ENCODE measurements around the gene SAMD11.
"Not testable (repeated sequence)": the region's sequence is repeated elsewhere in the genome, so short reads cannot be mapped to it uniquely, and the experiment has no call there.

SAMD11 gene

DNA sequence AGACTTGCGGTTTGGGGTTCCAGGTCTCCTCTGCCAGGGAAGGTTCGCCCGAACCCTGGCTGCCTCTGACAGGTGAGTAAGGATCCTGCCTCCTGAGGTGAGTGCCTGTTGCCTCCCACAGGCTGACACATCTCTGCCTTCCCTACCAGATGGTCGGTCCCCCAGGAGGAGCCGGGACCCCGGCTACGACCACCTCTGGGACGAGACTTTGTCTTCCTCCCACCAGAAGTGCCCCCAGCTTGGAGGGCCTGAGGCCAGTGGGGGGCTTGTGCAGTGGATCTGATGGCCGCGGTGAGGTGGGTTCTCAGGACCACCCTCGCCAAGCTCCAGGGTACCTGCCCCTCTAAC, 50.5 kb downstream of the SAMD11 start:
- DNase-seq (ENCODE audit: low read depth in 4 of 4, low spot score in 1 of 4), result no peak

GRCh38 chr1:974687-975328, 51.1 kb downstream of the SAMD11 start:
- no peak for DNase-seq (ENCODE audit: low read depth in 4 of 4, low spot score in 1 of 4)

GRCh38 chr1:975365-975764, 51.6 kb downstream of the SAMD11 start:
- DNase-seq (ENCODE audit: low read depth in 4 of 4, low spot score in 1 of 4), result no peak

- DNase-seq (ENCODE audit: low read depth in 4 of 4, low spot score in 1 of 4), result peak in 2 of 4 experiments; percentile 48 to 49
These were observed 52.4 kb downstream of the SAMD11 start for GRCh38 chr1:975896-976683.

GRCh38 chr1:976791-977190, 53.1 kb downstream of the SAMD11 start:
- DNase-seq (ENCODE audit: low read depth in 4 of 4, low spot score in 1 of 4), result not testable (repeated sequence)

- DNase-seq (ENCODE audit: low read depth in 4 of 4, low spot score in 1 of 4), result no peak
These were observed 54.5 kb downstream of the SAMD11 start for GRCh38 chr1:978069-978834.

GRCh38 chr1:978835-979743, 55.4 kb downstream of the SAMD11 start:
- no peak for DNase-seq (ENCODE audit: low read depth in 4 of 4, low spot score in 1 of 4)

- no peak for DNase-seq (ENCODE audit: low read depth in 4 of 4, low spot score in 1 of 4)
These were observed 56.0 kb downstream of the SAMD11 start for GRCh38 chr1:979744-980072.

- DNase-seq (ENCODE audit: low read depth in 4 of 4, low spot score in 1 of 4), result no peak
These were observed 56.4 kb downstream of the SAMD11 start for GRCh38 chr1:980137-980571.

- DNase-seq (ENCODE audit: low read depth in 4 of 4, low spot score in 1 of 4), result no peak
These were observed 57.1 kb downstream of the SAMD11 start for GRCh38 chr1:980602-981395.

DNA sequence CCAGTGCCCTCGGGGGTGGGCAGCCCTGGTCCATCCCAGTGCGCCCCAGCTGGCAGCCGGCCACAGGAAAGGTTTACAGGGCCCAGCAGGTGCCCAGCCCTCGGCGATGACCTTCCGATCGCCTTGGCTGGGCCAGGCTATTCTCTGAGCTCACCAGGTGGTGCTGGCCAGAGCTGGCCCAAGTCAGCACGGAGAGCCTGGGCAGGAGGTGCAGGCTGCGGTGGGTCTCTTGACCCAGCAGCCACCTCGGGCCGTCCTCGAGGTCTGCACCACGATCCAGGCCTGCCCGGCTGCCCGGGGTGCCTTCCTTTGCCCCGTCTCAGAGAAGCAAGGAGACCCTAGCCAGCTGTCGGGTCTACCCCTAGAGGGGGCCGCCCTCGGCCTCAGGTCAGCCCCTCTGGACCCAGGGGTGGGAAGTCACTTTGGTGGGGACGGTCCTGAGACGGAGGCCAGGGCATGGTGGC, 57.8 kb downstream of the SAMD11 start:
- DNase-seq (ENCODE audit: low read depth in 4 of 4, low spot score in 1 of 4), result no peak

DNA sequence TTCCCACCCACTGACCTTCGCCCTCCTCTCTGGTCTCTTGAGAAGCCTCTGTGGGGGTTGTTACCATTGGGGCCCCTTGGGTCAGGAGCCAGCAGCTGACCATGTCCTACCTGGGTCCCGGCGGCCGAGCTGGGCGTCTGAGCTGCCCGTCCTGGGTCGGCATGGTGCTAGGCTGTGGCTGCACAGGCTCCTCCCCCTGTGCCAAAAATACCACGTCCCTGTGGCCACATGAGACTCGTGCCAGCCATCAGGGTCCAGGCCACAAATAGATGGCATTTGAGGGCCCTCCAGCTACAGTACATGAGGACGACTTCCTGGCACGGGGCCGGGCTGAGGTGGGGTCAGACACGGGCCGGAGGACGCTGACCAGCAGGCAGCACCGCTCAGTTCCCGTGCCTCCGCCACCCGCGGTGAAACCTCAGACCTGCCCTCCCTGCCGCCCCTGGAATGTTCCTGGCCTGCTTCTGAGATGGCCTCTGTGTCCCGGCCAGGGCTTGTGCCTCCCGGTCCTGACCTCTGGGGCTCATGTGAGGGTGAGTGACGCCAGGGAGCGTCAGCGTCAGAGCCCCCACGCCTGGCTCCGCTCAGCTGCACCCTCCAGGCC, 58.3 kb downstream of the SAMD11 start, which contains the start of gene PERM1:
PERM1 (minus strand) TSS at position 139 of the 604 bp plus-strand sequence. CDS start 1,064 bp downstream, outside the sequence.
- DNase-seq (ENCODE audit: low read depth in 4 of 4, low spot score in 1 of 4), result no peak

- no peak for DNase-seq (ENCODE audit: low read depth in 4 of 4, low spot score in 1 of 4)
These were observed 59.2 kb downstream of the SAMD11 start for GRCh38 chr1:982765-983436.

DNA sequence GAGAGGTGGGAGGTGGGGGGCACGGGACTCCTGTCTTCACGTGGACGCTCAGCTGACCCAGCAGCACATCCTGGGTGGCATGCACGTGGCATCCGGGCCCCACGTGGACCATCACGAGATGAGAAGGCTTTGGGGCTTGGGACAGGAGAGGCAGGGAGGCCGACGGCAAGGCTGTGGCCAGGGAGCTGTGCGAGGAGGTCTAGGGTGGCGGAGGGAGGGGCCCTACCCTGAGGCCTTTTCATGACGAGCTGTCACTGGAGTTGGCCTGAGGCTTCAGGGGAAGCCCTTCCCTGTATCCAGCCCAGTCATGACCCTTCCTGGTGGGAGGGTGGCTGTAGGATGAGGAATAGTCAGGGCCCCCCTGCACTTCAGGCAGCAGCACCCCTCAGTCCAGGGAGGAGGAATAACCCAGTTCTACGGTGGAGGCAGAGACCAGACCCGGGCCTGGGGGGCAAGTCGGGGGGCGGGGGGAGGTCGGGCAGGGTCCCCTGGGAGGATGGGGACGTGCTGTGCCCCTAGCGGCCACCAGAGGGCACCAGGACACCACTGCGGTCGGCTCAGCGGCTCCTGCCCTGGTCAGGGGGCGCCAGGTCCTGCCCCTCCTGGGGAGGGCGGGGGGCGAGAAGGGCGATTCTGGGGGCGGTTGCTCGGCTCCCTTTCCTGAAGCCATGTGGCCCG, 60.2 kb downstream of the SAMD11 start:
- peak in 2 of 4 experiments; percentile 43 to 50 for DNase-seq (ENCODE audit: low read depth in 4 of 4, low spot score in 1 of 4)

- no peak for DNase-seq (ENCODE audit: low read depth in 4 of 4, low spot score in 1 of 4)
These were observed 60.7 kb downstream of the SAMD11 start for GRCh38 chr1:984476-984814.

GRCh38 chr1:985126-985525, 61.4 kb downstream of the SAMD11 start:
- DNase-seq (ENCODE audit: low read depth in 4 of 4, low spot score in 1 of 4), result no peak

DNA sequence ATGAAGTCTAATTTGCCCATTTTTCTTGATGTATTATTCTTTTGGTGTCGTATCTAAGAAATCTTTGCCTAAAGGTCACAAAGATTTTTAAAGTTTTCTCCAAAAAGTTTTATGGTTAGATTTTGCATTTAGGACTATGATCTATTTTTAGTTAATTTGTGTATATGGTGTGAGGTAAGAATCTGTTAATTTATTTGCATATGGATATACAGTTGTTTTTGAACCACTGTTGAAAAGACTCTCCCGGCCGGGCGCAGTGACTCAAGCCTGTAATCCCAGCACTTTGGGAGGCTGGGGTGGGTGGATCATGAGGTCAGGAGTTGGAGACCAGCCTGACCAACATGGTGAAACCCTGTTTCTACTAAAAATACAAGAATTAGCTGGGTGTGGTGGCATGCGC, 64.3 kb downstream of the SAMD11 start:
- DNase-seq (ENCODE audit: low read depth in 4 of 4, low spot score in 1 of 4), result not testable (repeated sequence)

GRCh38 chr1:991275-991674, 67.6 kb downstream of the SAMD11 start:
- DNase-seq (ENCODE audit: low read depth in 4 of 4, low spot score in 1 of 4), result not testable (repeated sequence)

DNA sequence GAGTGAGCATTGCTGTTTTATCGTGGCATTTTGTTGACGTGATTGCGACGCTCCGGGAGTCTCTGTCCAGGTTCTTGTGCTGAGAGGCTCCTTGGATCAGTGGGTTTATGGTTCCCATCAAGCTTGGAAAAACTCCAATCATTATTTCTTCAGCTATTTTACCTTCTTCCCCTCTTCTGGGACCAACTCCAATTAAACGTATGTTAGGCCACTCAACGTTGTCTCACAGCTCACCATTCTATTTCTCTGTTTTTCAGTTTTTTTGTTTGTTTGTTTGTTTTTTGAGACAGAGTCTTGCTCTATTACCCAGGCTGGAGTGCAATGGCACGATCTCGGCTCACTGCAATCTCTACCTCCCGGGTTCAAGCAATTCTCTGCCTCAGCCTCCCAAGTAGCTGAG, 68.2 kb downstream of the SAMD11 start:
- DNase-seq (ENCODE audit: low read depth in 4 of 4, low spot score in 1 of 4), result no peak

All from stimulated activated CD4-positive, alpha-beta T cell treated with anti-CD3 and anti-CD28 coated beads, Interleukin-1b, Interleukin-23, amount 100 ng/mL, for 24 hours (primary cell).